Ascending aorta (tissue), 2 donors: Measurements from ENCODE around the gene YPEL3. TPM values are rescaled to one million over a fixed set of nuclear protein-coding genes. Genes with fewer than 3 reads are reported as not detected.
A peak's percentile ranks its signal among the peaks of the same experiment; 100 is the strongest.

Experiments
- DNase-seq, 2 donors: peaks; one replicate each; pipeline ENCODE4 v3.0.0-alpha.2; 2019; ENCODE audit warnings: low spot score in 2 of 2
- H3K27ac ChIP-seq, 2 donors: fragments of 200-600 bp; sonication (generic); one replicate each; pipeline ENCODE4 v1.5.1; 2016 to 2017; ENCODE audit warnings: mild to moderate bottlenecking in 1 of 2
- H3K27me3 ChIP-seq: fragments of 200-600 bp; sonication (generic); one replicate; pipeline ENCODE4 v1.5.1; 2017
- H3K36me3 ChIP-seq, 2 donors: fragments of 200-600 bp; sonication (generic); one replicate each; pipeline ENCODE4 v1.5.1; 2016
- H3K4me1 ChIP-seq, 2 donors: fragments of 200-600 bp; sonication (generic); one replicate each; pipeline ENCODE4 v1.5.1; 2016 to 2017; ENCODE audit warnings: mild to moderate bottlenecking in 1 of 2
- H3K4me3 ChIP-seq, 2 donors: fragments of 200-600 bp; sonication (generic); one replicate each; pipeline ENCODE4 v1.5.1; 2016 to 2017; ENCODE audit warnings: mild to moderate bottlenecking in 1 of 2
- H3K9me3 ChIP-seq, 2 donors: fragments of 200-600 bp; sonication (generic); one replicate each; pipeline ENCODE4 v1.5.1; 2016
- intact Hi-C: fragments of 100-400 bp; cut with DNase I; formaldehyde crosslinking; loops from one replicate; pipeline ENCODE4 v1.15.1; 2023
- total RNA-seq: library from RNA; depleted of rRNA; stranded (reverse); fragments of >200 nt; gene quantifications from one replicate; pipeline ENCODE4 v1.1.0, GENCODE V29; 2016
- TF ChIP-seq, protein P1 (sequence below), 3 experiments: fragments of 200-600 bp in 2 of 3; fragments of 450-650 bp in 1 of 3; sonication (generic) in 2 of 3; IDR thresholded peaks; one replicate each; pipeline ENCODE4 v1.5.1; 2016 to 2019; ENCODE audit warnings: antibody characterized with exemption in 3 of 3, mild to moderate bottlenecking in 1 of 3, moderate library complexity in 1 of 3

Gene YPEL3
- total RNA-seq, 1 donor from 2014 or later, result 98.6 TPM

DNA sequence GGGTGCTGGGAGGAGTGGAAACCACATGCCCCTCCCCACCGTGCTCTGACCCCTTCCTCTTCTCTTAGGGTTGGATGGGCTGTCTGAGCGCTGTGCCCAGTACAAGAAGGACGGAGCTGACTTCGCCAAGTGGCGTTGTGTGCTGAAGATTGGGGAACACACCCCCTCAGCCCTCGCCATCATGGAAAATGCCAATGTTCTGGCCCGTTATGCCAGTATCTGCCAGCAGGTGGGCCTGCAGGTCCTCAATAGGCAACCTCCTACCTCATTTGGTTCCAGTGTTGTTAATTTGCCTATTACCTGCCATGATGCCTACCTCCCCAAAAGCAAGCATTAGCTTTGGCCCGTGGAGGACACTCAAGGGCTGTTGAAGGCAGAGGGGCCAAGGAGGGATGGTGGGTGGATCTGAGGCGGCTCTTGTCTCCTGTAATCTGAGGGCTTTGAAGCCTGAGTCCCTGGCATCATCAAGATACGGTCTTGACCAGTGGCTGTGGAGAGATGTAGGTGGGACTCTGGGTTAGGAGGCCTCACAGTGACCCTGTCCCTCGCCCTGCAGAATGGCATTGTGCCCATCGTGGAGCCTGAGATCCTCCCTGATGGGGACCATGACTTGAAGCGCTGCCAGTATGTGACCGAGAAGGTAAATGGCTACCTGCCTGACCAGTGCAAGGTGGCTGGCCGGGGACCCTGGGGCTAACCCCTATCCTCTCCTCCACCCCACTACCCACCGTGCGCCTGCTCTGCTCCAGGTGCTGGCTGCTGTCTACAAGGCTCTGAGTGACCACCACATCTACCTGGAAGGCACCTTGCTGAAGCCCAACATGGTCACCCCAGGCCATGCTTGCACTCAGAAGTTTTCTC lies 27.0 kb downstream of the YPEL3 start:
- Histone ChIP-seq H3K27ac (peak overlapping the region; percentile 42 to 48), H3K36me3 (peaks cover 55 to 63% of the 10 kb centered on the region in 2 donors), H3K4me1 (peaks cover 18 to 38% of the 10 kb centered on the region in 2 donors), H3K9me3 (no peaks in the 10 kb centered on the region), H3K27me3 (no peaks in the 10 kb centered on the region), H3K4me3 (peak overlapping the region in 1 of 2 donors; percentile 92)
- intact Hi-C loops, result loop anchor here (5.0 to 10.0 kb wide), 3 partner anchors 247 to 586 kb away; partner anchors contain the start of genes FBRS, MAZ, MVP and PRR14
- TF ChIP-seq, protein P1, sequence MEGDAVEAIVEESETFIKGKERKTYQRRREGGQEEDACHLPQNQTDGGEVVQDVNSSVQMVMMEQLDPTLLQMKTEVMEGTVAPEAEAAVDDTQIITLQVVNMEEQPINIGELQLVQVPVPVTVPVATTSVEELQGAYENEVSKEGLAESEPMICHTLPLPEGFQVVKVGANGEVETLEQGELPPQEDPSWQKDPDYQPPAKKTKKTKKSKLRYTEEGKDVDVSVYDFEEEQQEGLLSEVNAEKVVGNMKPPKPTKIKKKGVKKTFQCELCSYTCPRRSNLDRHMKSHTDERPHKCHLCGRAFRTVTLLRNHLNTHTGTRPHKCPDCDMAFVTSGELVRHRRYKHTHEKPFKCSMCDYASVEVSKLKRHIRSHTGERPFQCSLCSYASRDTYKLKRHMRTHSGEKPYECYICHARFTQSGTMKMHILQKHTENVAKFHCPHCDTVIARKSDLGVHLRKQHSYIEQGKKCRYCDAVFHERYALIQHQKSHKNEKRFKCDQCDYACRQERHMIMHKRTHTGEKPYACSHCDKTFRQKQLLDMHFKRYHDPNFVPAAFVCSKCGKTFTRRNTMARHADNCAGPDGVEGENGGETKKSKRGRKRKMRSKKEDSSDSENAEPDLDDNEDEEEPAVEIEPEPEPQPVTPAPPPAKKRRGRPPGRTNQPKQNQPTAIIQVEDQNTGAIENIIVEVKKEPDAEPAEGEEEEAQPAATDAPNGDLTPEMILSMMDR (IDR thresholded peaks at IDR 0.05), result peak in 2 of 3 experiments; percentile 12 to 16
- no peak for DNase-seq

DNA sequence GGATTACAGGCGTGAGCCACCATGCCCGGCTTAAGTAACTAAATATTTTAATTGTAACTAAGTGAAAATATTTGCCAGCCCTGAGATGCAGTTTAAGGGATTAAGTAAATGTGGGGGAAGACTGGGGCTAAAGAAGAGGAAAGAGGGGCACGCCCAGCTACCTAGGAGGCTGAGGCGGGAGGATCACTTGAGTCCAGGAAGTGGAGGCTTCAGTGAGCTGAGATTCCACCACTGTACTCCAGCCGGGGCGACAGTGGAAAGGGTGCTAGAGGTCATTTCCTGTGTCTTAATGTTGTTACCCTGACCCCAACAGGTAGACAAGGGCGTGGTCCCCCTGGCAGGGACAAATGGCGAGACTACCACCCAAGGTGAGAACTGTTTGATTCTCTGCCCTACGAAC lies 27.7 kb downstream of the YPEL3 start:
- DNase-seq, result no peak
- Histone ChIP-seq H3K36me3 (peaks cover 55 to 60% of the 10 kb centered on the region in 2 donors), H3K27me3 (no peaks in the 10 kb centered on the region), H3K4me1 (peaks cover 19 to 44% of the 10 kb centered on the region in 2 donors), H3K4me3 (peak overlapping the region in 1 of 2 donors; percentile 92), H3K27ac (peak overlapping the region; percentile 42 to 48), H3K9me3 (no peaks in the 10 kb centered on the region)
- intact Hi-C loops, result loop anchor here (5.0 to 10.0 kb wide), 3 partner anchors 246 to 586 kb away; partner anchors contain the start of genes FBRS, MAZ, MVP and PRR14
- TF ChIP-seq, protein P1 (IDR thresholded peaks at IDR 0.05), result no peak

DNA sequence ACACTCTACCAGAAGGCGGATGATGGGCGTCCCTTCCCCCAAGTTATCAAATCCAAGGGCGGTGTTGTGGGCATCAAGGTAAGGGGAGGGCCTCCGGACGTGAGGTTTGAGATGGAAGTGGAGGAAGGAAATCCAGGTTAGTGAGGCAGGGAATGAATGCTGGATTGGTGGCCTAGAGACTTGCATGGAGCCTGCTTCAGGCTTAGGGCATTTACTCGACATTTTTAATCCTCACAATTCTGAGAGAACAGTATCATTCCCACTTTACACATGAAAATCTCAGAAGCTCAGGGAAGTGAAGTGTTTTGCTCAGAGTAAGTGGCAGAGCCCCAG lies 28.5 kb downstream of the YPEL3 start:
- peak overlapping the region; percentile 92 for H3K4me3 ChIP-seq
- H3K9me3 ChIP-seq, result no peaks in the 10 kb centered on the region
- TF ChIP-seq, protein P1 (IDR thresholded peaks at IDR 0.05), result no peak
- DNase-seq, result no peak
- H3K27ac ChIP-seq, result peak overlapping the region; percentile 97 to 99
- H3K4me1 ChIP-seq, result peaks cover 22 to 51% of the 10 kb centered on the region in 2 donors
- peaks cover 53 to 54% of the 10 kb centered on the region in 2 donors for H3K36me3 ChIP-seq
- no peaks in the 10 kb centered on the region for H3K27me3 ChIP-seq
- intact Hi-C loops, result loop anchor here (5.0 to 10.0 kb wide), 3 partner anchors 245 to 587 kb away; partner anchors contain the start of genes FBRS, MAZ, MVP and PRR14

DNA sequence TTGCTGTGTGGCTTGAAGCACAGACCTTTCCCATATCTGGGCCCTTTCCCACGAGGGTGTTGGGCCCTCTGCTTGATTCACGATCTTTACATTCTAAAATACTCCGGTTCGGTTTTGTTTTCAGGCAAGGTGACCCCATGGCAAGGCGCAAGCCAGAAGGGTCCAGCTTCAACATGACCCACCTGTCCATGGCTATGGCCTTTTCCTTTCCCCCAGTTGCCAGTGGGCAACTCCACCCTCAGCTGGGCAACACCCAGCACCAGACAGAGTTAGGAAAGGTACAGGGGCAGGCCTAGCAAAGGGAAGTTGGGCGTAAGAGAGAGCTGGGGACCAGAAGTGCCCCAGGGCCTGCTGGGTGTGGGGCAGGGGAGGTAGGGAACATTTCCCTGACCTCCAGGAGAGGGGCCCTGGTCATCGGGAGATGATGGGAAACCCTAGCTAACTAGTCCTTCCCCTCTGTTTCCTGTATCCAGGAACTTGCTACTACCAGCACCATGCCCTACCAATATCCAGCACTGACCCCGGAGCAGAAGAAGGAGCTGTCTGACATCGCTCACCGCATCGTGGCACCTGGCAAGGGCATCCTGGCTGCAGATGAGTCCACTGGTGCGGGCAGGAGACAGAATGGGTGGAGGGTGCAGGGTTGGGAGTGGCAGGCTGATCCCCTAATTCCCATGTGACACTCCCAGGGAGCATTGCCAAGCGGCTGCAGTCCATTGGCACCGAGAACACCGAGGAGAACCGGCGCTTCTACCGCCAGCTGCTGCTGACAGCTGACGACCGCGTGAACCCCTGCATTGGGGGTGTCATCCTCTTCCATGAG lies 29.0 kb downstream of the YPEL3 start:
- intact Hi-C loops, result loop anchor here (5.0 to 10.0 kb wide), 3 partner anchors 245 to 588 kb away; partner anchors contain the start of genes FBRS, MAZ, MVP and PRR14
- peaks cover 22 to 51% of the 10 kb centered on the region in 2 donors for H3K4me1 ChIP-seq

More for the DNA sequence above, 29.0 kb downstream of the YPEL3 start:
- no peak for DNase-seq
- Histone ChIP-seq H3K4me3 (peak overlapping the region; percentile 92), H3K9me3 (no peaks in the 10 kb centered on the region), H3K27ac (peak overlapping the region; percentile 97 to 99), H3K36me3 (peaks cover 48 to 50% of the 10 kb centered on the region in 2 donors), H3K27me3 (no peaks in the 10 kb centered on the region)
- TF ChIP-seq, protein P1 (IDR thresholded peaks at IDR 0.05), result no peak
